Raji (cell line): ENCODE results near the gene FLYWCH2.

Experiments used
- POLR2A ChIP-seq: IDR thresholded peaks from 2 replicates; pipeline ENCODE4 v1.6.1; 2011; ENCODE audit warnings: low read depth, low read length, control low read depth; ENCODE audit not compliant: insufficient read depth

The FLYWCH2 gene

DNA sequence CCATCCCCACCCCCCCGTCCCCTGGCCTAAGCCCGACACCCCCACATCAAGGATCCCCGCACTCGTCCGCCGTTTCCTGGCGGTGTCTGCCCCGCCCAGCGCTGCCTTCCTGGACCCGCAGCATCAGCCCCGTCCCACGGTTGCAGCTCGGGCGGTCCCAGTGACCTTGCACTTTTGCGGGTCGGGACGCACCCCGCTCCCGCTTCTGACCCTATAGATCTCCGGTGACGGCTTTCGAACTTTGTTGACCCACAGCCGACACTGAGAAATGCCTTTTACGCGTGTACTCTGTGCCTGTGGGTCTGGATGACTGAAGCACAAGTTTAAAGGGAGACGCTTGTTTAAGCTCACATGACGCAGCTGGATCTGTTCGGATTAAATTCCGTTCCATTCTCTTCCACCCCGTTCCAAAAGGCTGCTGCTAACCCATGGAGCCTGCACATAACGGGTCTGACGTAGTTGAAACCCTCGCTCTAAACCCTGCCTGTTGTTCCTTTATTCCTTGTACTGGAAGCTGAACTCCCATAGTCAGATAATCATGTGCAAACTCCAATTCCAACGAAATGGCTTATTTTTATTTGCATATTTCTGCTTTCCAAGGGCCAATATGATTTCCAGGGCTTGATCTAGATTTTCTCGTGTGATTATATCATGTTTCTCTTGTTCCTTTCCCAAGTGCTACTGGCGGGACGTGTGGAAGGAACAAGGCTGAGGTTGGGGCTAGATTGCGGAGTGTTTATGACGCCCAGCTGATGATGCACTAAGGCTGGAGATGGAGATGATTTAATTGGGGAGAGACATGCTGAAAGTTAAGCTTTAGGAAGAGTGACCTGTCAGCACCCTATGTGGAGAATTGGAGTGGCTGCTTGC is 29.6 kb downstream of the FLYWCH2 start:
- no peak for TF ChIP-seq POLR2A

- TF ChIP-seq POLR2A, result no peak
Observed at GRCh38 chr16:2913603-2914002, 30.6 kb downstream of the FLYWCH2 start.

GRCh38 chr16:2914233-2914632 is 31.2 kb downstream of the FLYWCH2 start:
- TF ChIP-seq POLR2A, result no peak

DNA sequence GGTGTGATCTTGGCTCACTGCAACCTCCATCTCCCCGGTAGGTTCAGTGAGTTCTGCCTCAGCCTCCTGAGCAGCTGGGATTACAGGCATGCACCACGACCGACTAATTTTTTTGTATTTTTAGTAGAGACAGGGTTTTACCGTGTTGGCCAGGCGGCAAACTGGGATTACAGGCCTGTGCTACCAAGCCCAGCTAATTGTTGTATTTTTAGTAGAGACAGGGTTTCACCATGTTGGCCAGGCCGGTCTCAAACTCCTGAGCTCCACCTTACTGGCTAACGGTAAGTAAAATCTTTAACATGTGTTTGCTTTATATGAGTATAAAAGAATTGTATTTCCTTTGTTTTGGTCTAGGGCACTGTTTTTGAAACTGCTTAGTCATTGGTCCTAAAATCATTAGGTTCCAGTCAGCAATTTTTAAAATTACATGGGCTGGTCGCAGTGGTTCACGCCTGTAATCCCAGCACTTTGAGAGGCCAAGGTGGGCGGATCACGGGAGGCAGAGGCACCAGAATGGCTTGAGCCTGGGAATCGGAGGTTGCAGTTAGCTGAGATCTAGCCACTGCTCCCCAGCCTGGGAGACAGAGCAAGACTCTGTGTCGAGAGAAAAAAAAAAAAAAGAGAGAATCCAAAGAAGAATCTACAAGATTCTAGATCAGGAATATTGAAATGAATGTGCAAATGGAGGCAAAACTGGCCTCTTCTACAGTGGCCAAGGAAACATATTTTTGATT is 32.3 kb downstream of the FLYWCH2 start:
- TF ChIP-seq POLR2A, result no peak

GRCh38 chr16:2919511-2920255 is 36.7 kb downstream of the FLYWCH2 start:
- TF ChIP-seq POLR2A, result no peak

- no peak for TF ChIP-seq POLR2A
Observed at GRCh38 chr16:2923481-2923880, 40.5 kb downstream of the FLYWCH2 start.

DNA sequence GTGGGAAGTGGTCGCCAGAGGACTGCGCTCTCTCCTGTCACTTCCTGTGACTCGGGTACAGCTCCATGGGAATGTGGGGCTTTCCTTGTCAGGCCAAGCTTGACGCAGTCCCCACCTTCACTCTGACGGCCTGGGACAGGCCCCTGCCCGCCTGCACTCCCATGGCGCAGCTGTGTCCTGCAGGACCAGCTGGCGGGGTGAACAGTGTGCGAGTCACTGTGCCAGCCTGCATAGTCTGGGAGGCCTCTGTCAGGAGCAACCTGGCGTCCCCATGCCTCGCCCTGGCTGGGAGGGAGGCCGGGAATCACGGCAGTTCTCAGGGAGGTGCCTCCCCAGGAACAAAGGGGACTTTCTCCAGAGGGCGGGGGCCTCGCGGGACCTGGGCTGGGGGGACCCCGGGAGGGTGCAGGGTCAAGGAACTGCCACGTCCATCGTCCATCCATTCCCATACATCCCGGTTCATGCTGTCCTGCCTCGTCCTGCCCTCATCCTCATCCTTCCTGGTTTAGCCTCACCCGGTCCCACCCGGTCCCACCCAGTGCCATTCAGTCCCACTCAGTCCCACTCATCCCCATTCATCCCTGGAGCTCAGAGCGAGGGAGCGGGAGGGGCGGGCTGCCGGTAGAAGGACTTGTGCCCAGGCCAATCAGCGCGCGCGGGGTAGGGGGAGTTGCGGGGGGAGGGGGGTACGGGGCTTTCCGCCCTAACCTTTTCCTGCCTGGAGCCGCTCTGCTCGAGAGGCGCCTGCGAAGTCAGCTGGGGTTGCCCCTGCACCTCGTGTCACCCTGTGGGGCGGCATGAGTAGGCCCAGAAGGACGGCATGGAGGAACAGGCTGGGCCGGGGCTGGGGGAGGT is 42.1 kb downstream of the FLYWCH2 start:
- TF ChIP-seq POLR2A, result no peak

DNA sequence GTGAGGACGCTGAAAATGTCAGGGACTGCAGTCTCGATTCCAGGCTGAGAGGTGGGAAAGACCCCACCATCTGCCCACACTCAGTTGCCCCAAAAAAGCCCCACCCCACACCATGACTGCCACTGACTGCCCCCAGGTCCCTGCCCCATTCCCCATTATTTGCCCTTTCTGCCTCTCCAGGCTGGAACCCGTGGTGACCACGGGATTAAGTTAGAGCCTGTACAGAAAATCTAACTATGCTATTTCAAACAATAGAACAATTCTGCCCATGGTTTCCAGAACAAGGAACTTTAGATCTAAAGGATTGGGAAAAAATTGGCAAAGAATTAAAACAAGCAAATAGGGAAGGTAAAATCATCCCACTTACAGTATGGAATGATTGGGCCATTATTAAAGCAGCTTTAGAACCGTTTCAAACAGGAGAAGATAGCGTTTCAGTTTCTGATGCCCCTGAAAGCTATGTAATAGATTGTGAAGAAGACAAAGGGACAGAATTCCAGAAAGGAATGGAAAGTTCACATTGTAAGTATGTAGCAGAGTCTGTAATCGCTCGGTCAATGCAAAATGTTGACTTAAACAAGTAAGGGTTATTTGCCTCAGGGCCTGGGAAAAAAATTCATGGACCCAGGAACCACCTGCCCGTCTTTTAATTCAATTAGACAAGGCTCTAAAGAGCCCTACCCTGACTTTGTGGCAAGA is 43.1 kb downstream of the FLYWCH2 start:
- no peak for TF ChIP-seq POLR2A

DNA sequence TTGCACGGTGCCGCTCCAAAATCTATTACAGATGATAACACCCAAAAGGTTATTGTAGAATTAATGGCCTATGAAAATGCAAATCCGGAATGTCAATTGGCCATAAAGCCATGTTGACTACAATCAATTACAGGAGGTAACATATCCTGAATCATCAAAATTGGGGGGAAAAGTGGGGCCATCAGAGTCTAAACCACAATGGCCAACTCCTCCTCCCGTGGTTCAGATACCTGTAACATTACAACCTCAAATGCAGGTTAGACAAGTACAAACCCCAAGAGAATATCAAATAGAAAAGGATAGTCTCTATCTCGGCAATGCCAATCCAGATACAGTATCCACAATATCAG is 43.6 kb downstream of the FLYWCH2 start:
- no peak for TF ChIP-seq POLR2A

GRCh38 chr16:2927010-2927646 is 44.1 kb downstream of the FLYWCH2 start:
- TF ChIP-seq POLR2A, result no peak

DNA sequence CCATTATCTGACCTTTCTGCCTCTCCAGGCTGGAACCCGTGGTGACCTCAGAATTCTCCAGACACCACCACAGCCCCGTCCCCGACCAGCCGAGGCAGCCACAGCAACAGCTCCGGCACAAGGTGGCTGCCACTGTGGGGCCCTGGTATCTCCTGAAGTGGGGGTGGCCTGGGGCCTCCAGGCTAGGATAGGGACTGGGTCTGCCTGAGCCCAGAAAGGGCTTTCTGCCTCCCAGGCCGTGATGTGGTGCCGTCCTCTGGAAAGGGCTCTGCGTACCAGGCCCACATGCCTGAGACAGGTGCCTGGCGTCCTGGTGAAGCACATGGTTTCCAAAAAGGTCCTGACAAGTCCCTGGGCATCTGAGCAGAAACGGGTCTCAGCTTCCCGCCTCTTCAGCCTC is 45.8 kb downstream of the FLYWCH2 start:
- TF ChIP-seq POLR2A, result no peak

GRCh38 chr16:2929693-2930092 is 46.7 kb downstream of the FLYWCH2 start:
- TF ChIP-seq POLR2A, result no peak

GRCh38 chr16:2930236-2930635 is 47.2 kb downstream of the FLYWCH2 start:
- TF ChIP-seq POLR2A, result no peak

GRCh38 chr16:2933136-2933535 is 50.1 kb downstream of the FLYWCH2 start:
- no peak for TF ChIP-seq POLR2A
